Activated T-helper 9 cell treated with anti-CD3 and anti-CD28 coated beads, Interleukin-2, amount 50 U/mL, for 16 hours (primary cell): ENCODE results near the gene FAM124A.
"Not testable (repeated sequence)": the region's sequence is repeated elsewhere in the genome, so short reads cannot be mapped to it uniquely, and the experiment has no call there.

Source experiments
- DNase-seq: peaks from one replicate; pipeline ENCODE4 v3.0.0-alpha.2; 2020; ENCODE audit warnings: low read depth

Gene FAM124A

DNA sequence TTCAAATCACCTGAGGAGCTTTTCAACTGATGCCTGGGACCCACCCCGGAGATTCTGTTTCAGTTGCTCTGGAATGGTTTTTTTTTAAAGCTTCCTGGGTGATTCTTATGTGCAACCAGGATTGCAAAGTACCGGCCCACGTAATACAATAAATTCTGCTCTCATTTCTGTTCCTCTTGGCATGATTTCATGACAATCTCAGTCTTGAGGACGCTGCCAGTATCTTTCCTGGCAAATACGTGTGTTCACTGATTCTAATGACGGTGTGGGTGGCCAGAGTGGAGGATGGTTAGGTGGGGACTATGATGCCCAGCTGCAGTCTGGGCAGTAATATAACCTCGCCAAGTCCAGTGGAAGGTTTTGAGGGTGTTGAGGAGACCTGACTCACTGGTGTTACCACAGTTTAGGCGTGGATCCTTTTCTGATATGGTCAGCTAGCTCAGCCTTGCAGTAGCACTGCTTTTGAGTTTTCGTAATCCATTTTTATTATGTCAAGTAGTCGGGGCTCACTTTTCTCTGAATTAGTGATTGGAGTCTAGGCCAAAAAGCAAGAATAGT is 49.4 kb downstream of the FAM124A start:
- no peak for DNase-seq

DNA sequence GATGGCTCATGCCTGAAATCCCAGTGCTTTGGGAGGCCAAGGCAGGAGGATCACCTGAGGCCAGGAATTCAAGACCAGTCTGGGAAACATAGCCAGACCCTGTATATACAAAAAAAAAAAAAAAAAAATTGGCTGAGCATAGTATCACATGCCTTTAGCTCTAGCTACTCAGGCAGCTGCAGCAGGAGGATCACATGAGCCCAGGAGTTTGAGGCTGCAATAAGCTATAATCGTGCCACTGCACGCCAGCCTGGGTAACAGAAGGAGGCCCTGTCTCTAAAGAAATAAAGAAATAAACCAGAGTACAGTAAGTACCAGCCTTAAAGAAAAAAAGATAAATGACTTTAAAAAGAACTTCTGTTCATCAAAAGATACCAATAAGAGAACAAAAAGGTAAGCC is 52.9 kb downstream of the FAM124A start:
- no peak for DNase-seq

DNA sequence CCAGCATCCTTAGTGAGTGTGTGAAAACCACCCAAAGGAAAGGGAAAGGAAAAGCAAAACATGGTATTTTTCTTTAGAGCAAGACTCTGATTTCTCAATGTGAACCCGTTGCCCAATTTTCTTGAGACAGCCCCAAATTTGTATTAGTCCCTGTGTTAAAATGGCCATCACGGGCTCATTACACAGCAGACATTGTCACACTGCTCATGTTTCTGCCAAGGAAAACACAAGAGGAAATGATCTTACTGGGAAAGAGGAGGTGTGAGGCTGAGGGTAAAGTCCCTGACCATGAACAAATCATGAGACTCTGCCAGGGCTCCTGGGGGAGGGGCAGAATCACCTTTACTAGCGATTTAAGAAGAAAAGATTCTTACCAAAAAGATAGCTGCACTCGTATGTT is 54.4 kb downstream of the FAM124A start:
- DNase-seq: no peak

DNA sequence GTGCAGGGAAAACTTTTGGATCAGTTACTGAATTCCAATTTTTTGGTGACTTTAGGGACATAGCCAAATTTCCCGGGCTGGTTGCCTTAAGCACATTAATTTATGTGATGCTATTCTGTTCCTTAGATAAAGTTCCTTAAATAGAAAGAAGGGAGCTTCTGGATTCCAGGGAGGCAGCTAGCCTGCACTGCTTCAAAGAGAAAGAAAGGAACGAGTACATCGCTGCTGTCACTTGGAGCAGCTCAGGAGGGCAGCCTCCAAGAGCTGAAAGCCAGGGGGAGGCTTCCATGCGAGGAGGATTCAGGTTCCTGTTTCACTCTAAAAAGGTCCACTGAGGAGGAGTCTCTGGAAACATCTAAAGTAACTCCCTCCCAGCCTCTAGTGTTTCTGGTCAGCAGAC is 55.7 kb downstream of the FAM124A start:
- no peak for DNase-seq

DNA sequence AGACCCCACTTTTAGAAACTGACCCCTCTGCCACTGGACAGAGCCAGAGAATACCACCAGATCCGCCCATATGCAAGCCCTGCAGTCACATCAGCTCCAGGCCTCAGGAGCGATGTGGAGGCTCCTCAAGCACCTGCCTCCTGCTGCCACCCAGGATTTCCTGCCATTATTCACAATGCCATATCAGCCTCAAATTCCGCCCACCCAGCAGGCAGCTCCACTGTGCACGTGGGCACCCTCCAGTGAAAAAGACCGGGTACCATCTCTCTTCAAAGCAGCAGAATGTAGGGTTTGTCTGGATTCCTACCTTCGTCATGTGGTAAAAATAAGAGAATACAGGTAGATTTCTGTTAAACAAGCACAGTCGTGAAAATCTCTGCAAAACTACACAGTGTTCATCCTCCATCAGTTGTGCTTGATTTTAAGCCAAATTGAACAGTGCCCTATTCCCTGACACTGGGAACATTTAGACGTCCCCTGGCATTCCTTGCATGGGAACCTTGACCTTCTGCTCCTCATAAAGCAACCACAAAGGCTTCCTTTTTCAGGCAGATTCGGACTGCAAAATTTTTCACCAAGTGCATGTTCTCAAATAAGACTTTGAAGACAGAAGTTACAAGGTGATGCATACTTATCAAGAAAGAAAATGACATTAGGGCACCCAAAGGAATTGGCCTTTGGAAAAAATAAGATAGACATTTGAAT is 56.4 kb downstream of the FAM124A start:
- DNase-seq: no peak

DNA sequence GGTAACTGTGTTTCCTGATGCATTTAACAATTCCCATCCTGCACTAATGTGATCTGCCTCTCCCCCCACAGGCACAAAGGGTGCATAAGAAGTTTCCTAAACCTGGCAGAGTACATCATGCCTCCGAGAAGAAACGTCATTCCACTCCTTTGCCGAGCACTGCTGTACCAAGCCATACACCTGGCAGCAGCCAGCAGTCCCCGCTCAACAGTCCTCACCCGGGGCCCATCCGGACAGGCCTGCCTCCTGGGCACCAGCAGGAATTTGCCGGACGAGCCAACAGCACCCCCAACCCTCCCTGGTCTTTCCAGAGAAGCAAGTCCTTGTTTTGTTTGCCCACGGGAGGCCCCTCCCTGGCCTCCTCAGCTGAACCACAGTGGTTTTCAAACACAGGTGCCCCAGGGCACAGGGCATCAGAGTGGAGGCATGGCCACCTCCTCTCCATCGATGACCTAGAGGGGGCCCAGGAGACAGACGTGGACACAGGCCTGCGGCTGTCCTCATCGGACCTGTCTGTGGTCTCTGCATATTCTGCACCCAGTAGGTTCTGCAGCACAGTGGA is 58.3 kb downstream of the FAM124A start:
- DNase-seq: no peak

DNA sequence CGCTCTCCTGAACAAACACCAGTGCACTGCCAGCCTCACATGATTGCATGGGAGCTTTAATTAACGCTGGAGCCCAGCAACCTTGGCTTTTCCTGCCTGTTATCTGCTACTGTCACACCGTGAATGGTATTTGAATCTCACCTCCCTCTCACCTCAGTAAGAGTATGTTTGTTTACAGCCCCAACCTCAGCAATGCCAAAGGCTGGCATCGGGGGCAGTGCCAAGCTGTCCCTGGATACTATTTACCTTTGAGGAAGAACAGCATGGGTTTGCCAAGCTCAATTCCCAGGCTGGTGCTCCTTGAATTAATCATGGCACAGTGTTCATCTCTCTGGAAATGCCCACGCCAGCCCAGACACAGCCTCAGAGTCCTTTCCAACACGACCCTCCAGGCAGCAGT is 60.1 kb downstream of the FAM124A start:
- no peak for DNase-seq

DNA sequence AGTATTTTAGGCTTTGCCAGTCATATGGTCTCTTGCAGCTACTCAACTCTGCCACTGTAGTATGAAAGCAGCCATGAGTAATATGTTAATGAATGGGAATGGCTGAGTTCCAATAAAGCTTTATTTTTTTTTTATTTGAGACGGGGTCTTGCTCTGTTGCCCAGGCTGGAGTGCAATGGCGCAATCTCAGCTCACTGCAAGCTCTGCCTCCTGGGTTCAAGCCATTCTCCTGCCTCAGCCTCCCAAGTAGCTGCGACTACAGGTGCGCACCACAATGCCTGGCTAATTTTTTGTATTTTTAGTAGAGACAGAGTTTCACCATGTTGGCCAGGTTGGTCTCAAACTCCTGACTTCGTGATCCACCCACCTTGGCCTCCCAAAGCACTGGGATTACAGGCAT is 60.7 kb downstream of the FAM124A start:
- DNase-seq: not testable (repeated sequence)

DNA sequence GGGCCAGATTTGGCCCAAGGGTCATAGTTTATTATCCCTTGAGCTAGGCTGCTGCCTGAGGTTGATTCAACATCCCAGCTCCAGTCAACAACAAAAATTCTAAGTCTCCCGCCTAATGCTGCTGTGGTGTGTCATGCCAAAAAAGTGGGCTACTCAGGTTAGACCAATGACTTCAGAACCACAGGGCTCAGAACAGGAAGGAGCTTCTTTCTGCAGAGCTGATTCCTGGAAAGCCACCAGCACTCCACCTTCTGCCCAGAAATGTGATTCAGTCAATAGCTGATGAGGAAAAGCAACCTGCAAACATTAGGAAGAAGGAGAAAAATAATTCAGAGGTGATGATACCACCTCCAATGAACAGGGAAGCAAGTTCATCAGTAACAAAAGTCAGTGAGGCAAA is 61.2 kb downstream of the FAM124A start:
- DNase-seq: no peak

DNA sequence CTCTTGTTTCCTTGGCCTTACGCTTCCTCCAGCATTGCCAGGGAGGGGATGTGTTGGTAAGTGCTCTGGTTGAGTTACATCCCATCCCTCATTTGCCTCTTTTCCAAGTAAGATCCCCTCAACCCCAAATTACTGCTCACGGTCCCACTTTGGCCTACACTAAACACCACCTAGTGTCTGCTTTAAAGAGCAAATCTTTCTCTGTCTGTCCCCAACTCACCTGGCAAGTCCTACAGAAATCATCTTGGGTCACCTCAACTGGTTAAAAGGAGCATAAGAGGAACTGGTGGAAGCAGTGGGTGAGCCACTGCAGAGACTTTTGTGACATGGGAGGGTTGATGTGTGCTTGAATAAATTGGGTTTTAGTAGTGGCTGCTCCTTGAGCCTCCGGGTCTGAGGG is 62.1 kb downstream of the FAM124A start:
- no peak for DNase-seq

DNA sequence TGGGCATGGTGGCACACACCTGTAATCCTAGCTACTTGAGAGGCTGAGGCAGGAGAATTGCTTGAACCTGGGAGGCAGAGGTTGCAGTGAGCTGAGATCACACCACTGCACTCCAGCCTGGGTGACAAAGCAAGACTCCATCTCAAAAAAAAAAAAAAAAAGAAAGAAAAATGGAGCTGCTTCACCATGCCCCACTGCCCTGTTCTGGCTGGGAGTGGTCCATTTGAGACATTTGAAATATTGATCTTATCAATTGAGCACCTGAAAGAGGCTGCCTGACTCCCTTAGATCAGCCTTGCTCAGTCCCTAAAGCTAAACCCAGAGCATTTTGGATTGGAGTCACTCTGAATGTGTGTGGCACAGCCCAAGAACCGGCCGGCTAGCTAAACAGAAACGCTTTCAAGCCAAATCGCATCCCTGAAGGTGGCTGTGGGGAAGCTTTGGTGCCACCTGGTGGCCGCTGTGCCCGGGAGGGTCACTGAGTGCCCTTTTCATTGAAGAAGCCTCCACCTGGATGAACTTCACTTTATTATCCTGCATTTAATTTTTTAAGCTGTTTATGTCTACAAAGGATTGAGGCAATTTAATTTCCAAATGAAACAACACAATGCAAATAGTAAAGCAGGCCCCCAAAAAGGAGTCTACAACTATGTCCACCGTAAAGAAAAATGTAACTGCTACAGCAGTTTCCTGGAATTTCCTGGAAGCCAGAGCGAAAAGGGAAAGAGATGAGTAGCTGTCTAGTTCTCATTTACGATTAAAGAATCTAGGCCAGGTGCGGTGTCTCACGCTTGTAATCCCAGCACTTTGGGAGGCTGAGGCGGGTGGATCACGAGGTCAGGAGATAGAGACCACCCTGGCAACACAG is 64.2 kb downstream of the FAM124A start:
- DNase-seq: peak; percentile 49

DNA sequence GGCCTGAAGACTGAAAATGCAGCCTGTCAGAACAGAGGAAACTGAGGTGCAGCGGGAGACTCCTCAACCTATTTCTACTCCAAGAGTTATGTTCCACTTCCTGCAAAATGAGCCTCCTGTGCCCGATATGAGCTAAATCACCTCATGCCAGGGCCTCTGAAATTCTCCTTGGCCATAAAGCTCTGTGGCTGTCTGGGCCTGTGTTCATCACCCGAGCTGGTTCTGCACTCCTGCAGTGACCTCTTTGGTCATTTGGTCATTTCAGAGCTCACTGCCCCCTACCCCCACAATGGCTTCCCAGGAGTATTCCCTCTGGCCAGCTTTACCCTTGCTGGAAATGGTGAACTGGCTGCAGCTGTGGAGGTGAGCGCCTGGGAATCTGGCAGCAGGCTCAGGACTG is 65.6 kb downstream of the FAM124A start:
- no peak for DNase-seq

DNA sequence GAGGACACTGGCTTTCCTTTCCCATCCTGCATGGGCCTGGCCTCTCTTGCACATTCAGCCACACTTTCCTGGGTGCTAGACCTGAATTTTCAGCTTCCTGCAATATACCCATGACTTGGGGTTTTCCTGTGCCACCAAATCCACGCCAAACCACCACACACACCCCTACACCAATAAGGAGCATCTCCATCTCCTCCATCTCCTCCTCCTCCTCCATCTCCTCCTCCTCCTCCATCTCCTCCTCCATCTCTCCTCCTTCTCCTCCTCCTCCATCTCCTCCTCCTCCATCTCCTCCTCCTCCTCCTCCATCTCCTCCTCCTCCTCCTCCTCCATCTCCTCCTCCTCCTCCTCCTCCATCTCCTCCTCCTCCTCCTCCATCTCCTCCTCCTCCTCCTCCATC is 66.1 kb downstream of the FAM124A start:
- not testable (repeated sequence) for DNase-seq

DNA sequence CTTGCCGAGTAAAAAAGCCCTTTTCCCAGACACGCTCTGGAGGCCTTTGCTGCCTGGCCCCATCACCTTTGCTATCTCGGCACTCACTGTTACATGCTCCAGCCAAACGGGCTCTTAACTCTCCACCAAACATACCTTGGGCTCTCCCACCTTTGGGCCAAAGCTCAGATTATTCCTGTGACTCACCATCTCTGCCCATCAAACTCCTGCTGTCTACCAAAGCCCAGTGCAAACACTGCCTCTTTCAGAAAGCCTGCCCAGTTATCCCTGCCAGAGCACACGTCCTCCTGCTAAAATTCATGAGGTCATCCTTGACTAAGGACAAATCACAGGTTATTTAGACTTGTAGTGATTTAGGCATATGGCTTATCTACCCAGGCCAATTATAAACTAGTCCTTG is 69.1 kb downstream of the FAM124A start:
- DNase-seq: no peak

DNA sequence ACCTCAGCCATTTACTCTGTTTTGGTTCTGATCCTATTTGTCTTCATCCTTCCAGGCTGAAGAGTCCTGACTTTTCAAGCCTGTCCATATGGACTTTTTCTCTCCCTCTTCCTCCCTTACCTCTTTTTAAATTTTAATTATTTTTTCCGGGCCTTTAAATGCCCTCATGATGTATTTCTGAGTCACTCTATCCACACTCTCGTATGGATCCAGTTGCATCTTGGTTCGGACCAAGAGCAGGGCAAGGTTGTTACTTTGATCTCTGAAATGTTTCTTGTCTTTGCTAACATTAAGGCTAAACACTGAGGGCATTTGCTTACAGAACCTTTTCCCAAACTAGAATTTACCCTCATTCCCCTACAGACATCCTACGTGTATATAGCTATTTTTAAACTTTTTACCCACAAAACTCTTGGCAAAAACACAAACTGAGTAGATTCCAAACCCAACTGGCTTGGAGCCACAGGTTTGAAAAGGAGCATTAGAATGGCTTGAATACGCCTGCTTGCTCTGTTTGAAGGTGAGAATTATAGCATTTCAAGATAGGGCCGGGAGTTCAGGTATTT is 69.9 kb downstream of the FAM124A start:
- DNase-seq: no peak

DNA sequence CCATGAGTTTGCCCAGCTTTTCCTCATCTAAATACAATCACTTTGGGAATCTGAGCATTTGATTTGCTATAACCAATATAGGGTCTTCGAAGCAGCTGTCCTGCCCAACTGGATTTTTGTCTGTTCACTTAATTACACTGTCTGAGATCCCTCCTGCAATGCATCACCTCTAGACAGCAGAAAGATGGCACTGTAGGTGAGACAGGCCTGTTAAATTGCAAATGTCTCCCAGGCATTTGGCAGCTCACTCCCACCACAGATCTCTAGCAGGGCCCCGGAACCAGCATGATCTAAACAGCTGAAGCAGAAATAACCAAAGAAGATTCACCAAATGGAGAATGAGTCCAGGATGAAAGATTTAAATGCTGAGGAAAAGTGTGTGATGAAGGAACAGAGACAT is 75.4 kb downstream of the FAM124A start:
- no peak for DNase-seq

DNA sequence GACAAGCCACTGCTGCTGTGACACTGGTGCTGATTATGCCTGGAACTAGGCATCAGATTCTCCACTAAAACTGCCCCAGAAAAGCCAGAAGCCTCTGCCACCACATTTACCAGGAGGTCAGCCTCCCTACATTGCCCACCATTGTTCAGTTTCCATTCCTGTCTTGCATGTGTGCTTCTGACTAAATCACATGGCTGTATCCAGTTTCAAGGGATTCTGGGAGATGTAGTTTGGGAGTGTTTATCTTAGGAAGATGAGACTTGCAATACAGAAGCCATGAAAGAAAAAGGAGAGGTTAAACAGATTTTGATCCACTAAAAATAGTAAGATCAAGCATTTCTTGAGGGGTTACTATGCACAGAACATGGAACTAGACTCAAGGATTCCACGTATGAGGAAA is 76.6 kb downstream of the FAM124A start:
- DNase-seq: no peak

DNA sequence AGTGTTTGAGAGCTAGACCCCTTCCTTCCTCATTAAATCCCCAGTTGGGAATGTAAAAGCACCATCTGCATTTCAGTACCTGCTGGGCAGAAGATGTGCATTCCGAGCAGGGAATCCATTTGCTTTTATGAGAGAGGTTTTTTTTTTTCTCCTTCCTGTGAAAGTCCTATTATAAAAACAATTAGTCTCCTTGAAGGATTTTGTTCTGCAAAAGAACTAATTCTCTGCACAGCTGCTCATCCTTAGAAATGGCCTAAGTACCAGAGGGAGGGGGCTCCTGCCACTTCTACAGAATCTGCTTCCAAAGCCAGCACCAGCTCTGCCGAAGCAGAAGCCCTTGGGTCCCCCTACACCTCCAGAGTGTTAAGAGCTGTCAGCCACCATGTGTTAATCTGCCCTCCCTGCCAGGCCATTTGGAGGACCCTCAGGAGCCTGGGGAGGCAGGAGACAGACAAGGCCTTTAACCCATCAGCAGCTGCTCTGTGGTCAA is 80.9 kb downstream of the FAM124A start:
- DNase-seq: no peak

DNA sequence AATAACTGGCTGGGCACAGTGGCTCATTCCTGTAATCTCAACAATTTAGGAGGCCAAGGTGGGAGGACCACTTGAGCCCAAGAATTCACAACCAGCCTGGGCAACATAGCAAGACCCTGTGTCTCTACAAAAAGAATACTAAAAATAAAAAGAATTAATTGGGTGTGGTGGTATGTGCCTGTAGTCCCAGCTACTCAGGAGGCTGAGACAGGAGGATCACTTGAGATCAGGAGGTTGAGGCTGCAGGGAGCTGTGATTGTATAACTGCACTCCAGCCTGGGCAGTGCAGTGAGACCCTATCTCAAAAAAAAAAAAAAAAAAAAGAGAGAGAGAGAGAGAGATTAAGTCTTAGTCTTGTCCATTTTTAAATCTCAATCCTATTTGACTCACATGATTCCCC is 81.7 kb downstream of the FAM124A start:
- DNase-seq: no peak

DNA sequence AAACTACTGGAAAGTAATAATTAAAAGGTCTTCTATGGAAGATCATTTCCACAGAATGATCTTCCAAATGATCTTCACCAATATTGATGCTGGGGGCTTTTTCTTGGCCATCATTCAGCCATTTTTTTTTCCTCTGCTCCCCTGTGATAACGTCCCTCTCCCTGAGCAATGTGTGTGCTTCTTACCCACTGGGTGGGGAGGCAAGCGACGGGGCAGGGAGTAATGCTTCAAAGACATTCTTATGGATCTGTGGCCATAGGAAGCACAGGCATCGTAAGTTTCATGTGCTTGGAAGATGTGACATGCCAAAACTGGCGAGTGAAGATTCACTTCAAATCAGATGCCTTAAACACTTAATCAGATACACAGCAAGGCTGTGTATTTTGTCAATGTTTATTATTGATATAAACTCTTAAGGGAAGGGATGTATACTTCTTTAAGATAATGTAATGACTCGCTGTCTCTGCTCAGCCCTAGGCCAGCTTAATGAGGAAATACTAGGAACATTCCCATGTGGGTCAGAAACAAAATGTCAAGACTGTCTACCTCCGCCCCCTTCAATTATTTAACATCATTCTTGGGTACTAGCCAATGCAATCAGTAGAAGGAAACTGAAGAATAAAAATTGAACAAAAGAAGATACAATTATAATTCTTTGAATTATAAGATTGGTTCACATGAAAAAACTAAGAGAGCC is 83.2 kb downstream of the FAM124A start:
- no peak for DNase-seq

DNA sequence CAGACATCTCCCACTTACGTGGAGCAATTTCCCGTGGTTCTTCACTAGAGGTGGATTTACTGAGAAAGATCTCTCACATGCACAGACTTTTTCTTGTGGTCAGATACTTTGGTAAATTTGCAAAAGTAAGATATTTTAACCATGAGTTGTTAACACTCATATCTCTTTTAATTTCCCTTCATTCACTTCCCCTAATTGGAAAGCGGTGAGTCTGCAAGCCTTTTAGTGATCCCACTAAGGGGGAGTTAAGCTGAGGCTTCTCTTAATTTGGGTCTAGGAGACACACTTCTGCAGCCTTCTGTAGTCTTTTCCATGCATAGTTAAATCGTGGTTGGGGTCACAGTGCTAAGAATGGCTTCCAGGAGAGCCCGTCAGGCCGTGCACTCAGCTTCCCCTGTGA is 86.6 kb downstream of the FAM124A start:
- DNase-seq: no peak

DNA sequence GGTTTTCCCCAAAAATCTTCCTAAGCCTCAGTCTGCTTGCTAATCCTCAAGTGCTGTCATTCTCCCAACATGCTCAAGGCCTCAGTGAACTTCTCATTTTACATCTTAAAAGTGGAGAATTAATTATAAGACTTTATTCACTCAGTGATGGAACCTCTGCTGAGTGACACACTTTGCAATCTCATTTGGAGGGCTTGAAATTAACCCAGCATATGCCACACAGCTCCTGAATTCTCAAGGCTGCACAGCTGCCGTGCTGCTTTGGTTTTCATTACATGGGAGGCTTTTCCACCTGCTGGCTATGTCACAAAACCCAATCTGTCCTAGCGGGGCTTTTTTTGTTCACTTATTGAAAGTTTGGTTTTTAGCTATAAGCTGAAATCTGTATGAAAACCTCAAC is 89.0 kb downstream of the FAM124A start:
- DNase-seq: no peak
